Kasumi-1 (cell line): ENCODE data around the gene ZBTB1.

Source experiments
- DNase-seq, 2 experiments: peaks; one replicate each; lab custom pipeline; 2025; lab: John Stamatoyannopoulos, UW

Gene ZBTB1, protein sequence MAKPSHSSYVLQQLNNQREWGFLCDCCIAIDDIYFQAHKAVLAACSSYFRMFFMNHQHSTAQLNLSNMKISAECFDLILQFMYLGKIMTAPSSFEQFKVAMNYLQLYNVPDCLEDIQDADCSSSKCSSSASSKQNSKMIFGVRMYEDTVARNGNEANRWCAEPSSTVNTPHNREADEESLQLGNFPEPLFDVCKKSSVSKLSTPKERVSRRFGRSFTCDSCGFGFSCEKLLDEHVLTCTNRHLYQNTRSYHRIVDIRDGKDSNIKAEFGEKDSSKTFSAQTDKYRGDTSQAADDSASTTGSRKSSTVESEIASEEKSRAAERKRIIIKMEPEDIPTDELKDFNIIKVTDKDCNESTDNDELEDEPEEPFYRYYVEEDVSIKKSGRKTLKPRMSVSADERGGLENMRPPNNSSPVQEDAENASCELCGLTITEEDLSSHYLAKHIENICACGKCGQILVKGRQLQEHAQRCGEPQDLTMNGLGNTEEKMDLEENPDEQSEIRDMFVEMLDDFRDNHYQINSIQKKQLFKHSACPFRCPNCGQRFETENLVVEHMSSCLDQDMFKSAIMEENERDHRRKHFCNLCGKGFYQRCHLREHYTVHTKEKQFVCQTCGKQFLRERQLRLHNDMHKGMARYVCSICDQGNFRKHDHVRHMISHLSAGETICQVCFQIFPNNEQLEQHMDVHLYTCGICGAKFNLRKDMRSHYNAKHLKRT

DNA sequence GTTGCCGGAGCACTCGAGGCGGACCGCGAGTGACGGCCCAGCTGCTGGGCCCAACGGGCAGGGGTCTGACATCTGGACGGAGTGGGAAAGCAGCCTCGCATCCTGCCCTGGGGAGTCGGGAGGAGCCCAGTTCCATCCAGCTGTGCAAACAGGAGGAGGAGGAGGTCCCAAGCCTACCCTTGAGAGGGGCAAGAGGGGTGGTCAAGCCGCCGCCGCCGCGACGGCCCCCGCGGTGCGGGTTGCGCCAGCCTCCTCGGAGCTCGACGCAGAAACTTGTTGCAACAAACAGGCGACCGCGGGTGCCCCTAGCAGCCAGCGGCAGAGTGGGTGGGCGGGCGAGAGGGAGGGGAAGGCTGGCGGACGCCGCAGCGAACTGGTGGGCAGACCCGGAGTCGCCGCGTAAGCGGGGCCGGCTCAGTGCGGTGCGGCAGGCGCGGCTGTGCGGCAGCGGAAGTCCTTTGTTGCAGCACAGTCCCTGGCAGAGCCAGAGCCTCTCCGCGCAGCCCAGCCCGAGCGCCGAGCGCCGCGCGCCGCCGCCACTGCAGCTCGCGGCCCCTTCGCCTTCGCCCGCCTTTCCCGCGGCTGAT, at the start of gene ZBTB1:
ZBTB1 (plus strand) TSS at position 461 of the 587 bp plus-strand sequence. CDS start 16,735 bp downstream, outside the sequence.
- peak; percentile 53 to 60 for DNase-seq

DNA sequence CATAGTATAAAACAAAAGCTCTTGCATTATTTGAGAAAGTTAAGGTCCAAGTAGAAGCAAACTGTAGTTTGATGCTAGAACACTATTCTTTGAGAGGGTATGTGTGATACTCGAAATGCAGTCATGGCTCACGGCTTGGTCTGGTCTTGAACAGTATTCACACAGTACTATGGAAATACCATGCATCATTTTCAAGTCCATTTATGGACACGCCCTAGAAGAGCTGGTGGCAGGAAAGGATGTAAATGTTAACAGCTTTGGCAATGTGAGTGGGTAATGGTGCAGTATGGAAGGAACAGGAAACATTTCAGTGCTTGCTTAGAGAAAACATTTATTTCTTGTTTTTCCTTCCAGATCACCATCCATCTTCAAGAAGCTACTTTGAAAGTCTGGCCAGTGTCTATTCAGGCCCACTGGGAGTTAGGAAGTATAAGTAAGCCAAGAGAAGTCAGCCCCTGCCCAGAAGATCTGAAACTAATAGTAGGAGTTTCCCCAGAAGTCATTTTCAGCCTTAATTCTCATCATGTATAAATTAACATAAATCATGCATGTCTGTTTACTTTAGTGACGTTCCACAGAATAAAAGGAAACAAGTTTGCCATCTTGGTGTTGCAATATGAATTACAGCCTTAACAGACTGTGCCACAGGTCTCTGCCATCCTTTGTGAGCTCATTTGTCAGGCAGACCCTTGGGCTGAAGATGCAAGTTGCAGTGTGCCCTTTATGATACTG, 45.0 kb upstream of the ZBTB1 start:
- DNase-seq, result no peak

DNA sequence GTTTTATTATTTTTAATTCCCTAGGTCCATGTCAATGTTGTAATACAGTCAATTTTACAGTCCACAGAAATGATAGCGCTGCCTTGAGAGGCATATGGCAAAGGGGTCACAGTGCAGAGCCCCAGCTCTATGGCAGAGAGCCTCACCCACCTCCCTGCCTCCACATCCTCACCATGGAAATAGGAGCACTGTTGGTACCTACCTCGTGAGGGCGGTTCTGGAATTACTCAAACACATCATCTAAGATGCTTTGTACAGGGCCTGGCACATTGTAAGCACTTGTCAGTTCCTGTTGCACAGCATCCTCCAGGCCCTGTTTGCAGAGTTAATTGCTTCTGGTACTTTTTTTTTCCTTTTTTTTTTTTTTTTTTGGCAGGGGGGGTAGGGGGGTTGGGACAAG, 43.3 kb upstream of the ZBTB1 start:
- DNase-seq, result no peak

DNA sequence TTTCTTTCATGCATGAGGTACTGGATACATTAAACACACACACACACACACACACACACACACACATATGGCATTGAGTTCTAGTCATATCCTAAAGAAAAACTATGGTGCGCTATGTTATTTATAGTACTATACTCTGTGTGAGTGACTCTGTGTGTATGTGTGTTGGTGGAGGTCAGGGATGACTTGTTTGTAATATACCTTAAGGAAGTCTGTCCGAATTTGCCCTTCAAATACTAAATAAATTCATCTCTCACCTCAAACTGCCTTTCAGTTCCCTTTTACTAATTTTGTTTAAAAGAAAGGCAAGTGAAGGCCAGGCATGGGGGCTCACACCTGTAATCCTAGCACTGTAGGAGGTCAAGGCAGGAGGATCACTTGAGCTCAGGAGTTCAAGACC, 41.4 kb upstream of the ZBTB1 start:
- DNase-seq, result no peak

DNA sequence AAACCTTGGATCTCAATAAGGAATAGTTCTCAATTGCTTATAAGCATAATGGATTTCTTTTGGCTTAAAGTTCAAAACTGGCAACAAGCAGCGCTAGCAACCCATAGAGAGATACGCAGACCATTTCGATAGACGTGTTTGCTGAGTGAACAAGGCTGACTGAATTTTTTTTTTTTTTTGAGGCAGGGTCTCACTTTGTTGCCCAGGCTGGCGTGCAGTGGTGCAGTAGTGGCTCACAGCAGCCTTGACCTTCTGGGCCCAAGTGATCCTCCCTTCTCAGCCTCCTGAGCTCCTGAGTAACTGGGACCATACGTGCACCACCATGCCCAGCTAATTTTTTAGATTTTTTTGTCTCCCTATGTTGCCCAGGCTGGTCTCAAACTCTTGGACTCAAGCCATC, 40.7 kb upstream of the ZBTB1 start:
- DNase-seq, result no peak

DNA sequence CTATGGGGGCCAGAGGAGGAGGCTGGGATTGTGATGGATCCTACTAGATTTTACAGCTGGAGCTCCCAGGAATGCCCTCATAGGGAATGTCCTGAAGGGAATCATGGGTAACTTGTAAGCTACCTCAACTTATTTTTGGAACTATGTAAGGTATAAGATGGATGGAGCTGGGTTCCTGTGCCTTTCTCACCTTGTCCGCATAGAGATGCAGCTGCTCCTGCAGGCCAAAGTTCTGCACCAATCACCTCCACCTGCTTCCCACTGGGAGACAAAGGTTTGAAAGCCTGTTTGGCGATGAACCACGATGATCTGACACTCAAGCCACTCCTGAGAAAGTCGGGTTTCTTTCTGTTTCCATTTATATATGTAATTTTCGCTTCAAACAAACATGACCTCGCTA, 39.9 kb upstream of the ZBTB1 start:
- no peak for DNase-seq

DNA sequence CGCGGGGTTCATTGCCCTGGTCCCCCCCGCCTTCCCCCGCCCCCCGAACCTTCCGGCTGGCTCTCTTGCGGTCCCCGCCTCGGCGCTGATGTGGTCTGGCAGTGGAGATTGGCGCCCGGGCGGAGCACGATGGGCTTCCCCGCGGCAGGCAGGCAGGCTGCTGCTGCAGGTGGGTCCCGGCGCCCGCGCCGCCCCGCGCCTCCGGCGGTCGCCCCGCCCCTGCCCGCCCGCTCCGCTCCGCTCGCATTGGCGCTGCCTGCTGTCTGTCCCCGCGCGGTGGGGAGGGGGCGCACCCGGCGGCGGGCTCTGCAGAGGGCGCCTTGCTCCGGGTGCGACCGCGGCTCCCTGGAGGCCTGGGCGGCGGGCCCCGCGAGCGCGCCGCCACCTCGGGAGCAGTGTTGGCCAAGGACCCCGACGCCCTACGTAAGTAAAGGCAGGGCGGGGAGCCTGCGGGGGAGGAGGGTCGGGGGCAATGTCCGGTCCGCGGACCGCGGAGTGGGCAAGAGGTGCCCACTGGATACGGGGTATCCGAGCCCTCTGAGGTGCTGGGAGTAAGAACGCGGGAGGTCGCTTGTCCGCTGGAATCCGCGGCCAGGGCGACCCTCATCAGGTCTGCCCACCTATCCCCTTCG, 39.3 kb upstream of the ZBTB1 start, which contains the start of gene AKAP5:
AKAP5 (plus strand) TSS at position 309 of the 632 bp plus-strand sequence. CDS start 2,896 bp downstream, outside the sequence.
- DNase-seq, result peak in 1 of 2 experiments; percentile 22

DNA sequence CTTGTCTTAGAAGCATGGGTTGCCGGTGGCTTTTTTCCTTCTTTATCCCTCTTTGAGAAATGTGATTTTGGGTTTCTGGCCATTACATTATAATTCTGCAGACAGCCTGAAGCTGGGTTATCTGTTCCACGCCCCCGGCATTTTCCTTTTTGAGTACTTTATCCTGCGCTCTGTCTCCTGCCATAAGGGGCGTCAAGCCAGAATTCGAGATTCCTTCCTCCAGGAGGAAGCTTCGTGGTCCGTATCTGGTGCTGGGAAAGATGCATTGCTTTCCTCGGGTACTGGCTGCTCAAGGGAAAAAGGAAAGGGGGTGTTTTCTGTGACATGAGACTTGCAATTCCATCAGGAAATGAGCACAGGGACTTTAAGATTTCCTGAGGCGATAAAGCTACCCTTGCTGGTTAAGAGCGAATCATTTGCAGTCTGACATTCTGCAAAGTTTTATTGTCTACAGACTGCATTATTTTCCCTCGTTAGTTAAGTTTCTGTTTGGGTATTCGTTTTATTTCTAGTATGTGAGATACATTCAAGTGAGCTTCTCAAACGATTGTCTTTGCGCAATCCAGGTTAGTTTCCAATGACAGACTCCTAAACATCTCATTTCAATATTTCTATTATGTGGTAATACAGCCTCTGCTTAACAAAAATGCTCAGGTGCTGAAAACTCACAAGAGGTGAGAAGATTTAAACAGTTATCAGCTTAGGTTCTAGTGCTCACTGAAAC, 38.6 kb upstream of the ZBTB1 start:
- DNase-seq, result peak; percentile 19 to 35

DNA sequence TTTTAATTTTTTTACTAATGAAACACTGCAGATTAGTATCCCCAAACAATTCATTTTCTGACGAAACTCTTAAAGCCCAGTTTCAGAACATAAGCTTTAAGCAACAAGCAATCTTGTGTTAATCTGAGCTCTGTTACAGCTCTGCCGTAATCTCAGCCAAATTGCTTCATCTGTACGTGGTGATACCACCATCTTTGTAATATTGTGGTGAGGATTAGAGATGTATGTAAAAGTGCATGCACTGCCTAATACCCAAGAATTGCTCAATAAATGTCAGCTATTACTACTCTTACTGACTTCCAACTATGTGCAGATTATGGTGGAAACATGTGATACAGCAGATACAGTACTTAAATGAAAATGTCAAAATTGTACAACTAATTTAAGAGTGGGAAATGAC, 37.5 kb upstream of the ZBTB1 start:
- no peak for DNase-seq

DNA sequence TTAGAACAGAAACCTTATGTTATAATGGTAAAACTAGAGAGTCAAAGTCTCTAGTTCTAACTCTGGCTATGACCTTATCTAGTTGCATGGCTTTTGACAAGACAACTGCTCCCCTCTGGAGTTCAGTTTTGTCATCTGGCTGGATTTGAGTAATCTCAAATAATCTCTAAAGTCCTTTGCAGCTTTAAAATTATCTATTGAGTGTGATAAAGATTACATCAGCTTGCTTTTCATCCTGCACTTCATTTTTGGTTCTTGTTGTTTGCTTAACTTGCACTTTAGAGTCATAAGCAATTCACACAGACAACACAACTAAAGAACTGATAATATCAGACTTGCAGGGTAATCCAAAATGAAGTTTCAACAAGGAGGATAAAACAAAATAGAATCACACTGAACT, 37.0 kb upstream of the ZBTB1 start:
- DNase-seq, result no peak

DNA sequence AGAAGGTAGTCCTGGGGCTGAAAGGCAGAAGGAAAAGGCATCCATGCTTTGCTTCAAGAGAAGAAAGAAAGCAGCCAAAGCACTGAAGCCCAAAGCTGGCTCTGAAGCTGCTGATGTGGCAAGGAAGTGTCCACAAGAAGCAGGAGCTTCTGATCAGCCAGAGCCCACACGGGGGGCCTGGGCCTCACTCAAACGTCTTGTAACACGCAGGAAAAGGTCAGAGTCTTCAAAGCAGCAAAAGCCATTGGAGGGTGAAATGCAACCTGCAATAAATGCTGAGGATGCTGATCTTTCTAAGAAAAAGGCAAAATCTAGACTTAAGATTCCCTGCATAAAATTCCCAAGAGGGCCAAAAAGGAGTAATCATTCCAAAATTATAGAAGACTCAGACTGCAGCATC, 36.1 kb upstream of the ZBTB1 start:
- DNase-seq, result no peak

DNA sequence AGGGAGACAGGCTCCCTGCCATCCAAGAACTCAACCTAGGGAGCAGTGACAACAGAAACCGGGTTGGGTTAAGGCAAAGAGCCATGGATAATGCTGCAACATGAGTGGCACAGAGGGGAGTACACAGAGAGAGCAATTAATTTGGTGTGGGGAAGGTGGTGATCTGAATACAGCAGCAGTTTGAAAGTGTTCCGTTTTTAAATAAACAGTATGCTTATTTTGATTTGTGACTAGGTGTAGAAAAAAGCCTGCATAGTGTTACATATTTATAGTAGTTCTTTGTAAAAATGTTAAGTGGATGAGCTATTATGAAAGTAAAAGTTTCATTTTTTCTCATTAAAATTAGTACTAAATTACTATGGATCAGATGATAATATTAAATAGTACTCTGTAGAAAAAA, 30.5 kb upstream of the ZBTB1 start:
- DNase-seq, result no peak

DNA sequence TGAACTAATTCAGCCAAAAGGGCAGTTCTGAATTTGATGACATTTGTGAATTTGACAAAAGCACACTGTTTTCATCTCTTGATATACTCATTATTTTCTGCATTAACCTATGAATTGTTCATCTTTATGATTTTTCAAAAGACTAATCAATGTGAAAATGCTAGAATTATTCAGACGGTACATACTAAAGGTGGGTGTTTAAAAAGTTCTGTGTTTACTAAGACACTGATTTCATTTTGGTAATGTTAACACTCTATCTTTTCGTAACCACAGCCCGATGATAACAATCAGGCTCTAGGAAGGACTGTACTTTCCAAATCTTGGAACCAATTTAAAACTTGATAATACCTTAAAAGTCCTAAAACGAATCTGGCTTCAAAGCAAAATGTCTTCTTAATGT, 29.9 kb upstream of the ZBTB1 start:
- no peak for DNase-seq

DNA sequence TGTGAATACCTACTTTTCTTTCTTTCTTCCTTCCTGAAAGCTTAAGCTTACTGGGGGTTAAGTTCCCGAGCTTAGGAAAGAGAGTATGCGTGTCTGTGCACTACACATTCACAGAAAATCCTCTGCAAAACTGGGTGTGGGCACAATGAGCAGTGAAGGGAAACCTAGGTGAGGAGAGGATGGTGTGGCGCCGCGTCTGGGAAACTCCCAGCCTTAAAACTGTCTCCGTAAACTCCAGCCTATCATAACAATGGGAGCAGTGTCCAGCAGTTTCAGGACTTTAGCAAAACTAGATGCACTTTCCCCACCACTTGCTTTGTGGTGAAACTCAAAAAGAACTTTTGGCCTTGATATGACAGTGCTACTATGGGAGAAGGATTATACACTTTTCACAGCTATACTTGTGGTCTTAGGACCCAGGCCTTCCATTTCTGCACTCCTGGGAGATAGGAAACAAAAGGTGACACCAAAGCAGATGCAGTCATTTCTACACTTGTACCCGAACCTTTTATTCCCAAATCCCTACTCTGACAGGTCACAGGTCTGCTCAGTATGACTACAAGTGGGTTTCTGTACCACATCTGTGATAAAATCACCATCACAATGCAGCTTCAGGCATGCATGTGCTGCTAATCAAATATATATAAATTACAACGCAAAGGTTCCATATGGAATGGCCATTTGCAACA, 28.8 kb upstream of the ZBTB1 start:
- no peak for DNase-seq

DNA sequence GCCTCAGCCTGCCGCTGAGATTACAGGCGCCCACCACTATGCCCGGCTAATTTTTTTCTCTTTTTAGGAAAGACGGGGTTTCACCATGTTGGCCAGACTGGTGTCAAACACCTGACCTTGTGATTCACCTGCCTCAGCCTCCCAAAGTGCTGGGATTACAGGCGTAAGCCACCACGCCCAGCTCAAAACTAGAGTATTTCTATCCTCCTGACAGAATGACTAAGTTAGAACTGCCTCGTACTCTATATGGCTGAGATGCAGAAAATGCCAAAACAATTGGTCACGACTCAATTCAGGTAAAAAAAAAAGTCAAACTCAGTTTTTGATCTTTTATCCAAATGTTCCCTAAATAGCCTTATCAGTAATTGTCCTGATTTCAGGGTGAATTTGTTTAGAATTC, 28.1 kb upstream of the ZBTB1 start:
- no peak for DNase-seq

DNA sequence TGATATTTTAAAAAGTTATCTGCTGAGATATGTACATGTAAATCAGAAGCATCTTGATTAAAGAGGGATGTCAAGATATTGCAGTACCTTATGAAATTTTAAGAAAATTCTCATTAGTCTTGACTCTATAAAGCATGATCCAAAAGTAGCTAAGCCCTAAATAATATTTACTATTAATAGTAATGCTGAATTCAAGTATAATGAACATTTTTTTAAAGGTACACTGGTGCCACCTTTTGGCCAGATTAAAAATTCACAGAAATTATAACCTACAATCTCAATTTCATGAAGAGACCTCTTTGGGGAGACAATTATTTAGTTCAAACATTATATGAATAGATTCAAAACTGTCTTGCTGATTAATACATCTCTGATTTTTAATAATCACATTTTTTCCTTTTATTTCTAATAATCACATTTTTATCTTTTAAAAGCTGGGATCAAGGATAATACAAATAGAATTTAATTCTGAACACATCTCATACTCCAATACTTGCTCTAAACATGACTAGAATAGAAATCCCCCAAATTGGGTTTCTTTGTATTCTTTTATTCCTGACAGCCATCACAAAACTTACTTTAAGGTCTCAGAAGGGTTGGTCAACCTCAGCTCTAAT, 25.8 kb upstream of the ZBTB1 start:
- peak; percentile 33 to 49 for DNase-seq

DNA sequence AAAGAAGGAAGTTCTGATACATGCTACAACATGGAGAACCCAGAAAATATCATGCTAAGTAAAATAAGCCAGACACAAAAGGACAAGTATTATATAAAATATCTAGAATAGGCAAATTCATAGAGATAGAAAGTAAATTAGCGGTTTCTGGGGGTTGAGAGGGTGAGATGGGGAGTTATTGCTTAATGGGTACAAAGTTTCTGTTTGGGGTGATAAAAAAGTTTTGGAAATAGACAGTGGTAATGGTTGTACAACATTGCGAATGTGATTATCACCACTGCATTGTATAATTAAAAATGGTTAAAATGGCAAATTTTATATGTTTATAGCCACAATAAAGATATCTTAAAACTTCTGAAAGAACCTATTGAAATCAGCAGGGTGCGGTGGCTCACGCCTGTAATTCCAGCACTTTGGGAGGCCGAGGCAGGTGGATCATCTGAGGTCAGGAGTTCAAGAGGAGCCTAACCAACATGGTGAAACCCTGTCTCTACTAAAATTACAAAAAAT, 15.9 kb upstream of the ZBTB1 start:
- no peak for DNase-seq

DNA sequence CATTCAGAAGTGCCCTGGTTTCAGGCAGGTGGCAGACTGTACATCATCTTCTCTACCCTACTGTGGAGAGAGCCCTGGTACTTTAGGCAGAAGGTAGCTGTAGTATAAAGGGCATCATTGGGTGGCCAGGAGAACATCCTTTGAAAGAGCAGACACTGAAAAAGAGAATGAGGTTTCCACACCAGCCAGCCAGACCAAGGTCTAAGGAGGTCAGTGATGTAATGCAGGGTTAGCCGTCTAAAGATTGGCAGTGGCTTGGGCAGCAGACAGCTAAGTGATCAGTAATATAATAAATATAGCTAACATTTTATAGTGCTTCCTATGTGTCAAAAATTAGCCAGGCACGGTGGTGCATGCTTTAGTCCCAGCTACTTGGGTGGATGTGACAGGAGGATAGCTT, 12.9 kb upstream of the ZBTB1 start:
- no peak for DNase-seq

DNA sequence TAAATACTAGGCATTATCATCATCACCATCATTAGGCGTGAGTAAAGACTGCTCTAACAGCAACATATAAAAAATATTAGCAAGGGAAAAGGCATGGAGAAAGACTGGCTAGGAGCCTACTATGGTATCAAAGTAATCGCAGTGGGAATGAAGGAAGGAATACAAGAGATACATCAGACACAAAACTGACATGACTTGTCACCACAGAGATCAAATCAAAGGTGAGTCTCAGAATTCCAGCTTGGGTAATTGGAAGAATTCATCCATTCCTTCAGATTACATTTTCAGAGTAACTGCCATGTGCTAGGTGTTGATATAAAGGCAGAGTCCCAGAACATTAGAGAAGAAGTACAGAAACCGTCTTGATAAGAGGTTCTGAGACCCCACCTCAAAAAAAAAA, 11.1 kb upstream of the ZBTB1 start:
- no peak for DNase-seq

DNA sequence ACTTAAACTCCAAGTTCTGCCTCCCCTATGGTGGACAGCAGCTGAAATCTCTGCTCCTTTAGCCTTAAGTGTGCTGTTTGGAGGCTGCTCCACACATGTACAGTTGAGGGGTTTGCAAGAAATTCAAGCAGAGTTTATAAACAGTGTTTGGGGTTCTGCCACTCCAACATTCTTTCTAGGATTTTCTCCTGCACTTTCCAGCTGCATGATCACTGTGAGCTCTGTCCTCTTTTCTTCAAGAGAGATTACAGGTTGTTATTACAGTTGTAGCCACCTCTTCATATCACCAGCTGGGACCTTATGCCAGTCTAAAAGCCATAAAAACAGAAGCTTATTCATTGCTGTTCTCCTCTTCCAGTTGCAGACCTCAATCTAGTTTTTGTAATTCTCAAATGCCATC, 9.3 kb upstream of the ZBTB1 start:
- no peak for DNase-seq
